Stimulated activated CD8-positive, alpha-beta memory T cell treated with anti-CD3 and anti-CD28 coated beads, Interleukin-7, amount 100 ng/mL, for 48 hours (primary cell): ENCODE data around the gene FPR2.
"Not testable (repeated sequence)": the region's sequence is repeated elsewhere in the genome, so short reads cannot be mapped to it uniquely, and the experiment has no call there.

ENCODE experiments used
- DNase-seq, 2 donors: peaks; one replicate each; pipeline ENCODE4 v3.0.0-alpha.2; 2020; ENCODE audit warnings: low read depth in 1 of 2; ENCODE audit errors: extremely low read depth in 1 of 2

The FPR2 gene, protein sequence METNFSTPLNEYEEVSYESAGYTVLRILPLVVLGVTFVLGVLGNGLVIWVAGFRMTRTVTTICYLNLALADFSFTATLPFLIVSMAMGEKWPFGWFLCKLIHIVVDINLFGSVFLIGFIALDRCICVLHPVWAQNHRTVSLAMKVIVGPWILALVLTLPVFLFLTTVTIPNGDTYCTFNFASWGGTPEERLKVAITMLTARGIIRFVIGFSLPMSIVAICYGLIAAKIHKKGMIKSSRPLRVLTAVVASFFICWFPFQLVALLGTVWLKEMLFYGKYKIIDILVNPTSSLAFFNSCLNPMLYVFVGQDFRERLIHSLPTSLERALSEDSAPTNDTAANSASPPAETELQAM

DNA sequence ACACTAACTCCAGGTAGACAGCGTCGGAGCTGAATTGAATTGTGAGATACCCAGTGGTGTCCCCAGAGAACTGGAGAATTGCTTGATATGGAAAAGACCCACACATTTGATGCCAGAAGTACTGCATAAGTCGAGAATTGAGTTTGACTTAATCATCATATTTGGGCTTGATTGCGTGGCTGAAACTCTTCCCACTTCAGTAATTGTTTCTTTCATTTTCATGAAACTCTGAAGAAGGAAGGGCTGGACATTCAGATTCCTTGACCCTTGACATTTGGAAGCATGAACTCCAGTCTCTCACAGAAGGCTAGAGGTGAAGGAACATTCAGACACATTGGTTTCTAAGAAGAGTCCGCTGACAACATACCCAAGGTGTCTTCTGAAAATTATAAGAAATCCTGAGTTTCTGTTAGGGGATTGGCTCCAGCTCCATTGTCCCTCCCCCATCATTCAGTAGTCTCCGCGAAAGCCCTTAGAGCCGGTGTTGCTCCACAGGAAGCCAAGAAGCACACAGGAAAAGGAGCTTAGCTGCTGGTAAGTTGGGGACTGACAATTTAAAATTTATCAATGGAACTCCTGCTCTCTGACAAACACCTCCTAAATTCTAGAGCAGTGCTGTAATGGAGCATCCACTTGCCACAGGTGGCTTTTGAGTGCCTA, at the start of gene FPR2:
Gene FPR2, plus strand, starts transcription at position 484 of the 660 bp plus-strand sequence. CDS start 7,479 bp downstream, outside the sequence.
- no peak for DNase-seq

DNA sequence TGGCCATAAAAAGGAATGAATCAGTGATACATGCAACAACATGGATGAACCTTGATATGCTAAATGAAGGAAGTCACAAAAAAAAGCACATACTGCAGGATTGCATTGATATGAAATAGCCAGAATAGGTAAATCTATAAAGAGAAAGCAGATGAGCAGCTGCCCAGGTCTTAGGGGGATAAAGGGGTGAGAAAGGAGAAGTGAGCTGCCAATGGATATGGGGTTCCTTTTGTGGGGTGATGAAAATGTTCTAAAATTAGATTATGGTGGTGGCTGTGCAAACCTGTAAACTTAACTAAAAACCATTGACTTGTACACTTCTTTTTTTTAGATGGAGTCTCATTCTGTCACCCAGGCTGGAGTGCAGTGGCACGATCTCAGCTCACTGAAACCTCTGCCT, 49.3 kb upstream of the FPR2 start:
- no peak for DNase-seq

DNA sequence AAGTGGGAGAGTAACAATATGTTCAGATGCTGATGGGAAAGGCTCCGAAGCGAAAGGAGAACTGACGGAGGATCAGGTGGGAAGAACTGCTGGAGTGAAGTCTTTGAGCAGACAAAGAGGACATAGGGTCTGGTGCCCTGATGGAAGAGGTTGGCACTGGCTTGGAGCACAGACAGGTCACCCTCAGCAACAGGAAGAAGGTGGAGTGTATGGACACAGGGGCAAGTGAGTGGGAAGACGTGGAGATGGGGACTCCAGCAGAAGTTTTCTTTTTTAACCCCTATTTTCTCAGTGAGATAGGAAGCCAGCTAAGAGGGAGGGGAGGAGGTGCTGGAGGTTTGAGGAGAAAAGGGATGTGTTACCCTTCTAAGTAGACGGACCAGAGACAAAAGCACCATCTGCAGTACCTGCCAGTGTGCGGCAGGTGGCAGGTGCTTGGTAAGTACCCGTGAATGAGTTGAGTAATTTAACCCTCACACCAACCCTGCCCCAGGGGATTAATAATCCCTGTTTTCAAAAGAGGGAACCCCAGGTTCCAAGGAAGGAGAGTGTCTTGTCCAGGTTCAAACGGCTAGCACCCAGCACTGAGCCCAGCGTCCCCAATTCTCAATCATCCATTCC, 48.4 kb upstream of the FPR2 start:
- DNase-seq = no peak

DNA sequence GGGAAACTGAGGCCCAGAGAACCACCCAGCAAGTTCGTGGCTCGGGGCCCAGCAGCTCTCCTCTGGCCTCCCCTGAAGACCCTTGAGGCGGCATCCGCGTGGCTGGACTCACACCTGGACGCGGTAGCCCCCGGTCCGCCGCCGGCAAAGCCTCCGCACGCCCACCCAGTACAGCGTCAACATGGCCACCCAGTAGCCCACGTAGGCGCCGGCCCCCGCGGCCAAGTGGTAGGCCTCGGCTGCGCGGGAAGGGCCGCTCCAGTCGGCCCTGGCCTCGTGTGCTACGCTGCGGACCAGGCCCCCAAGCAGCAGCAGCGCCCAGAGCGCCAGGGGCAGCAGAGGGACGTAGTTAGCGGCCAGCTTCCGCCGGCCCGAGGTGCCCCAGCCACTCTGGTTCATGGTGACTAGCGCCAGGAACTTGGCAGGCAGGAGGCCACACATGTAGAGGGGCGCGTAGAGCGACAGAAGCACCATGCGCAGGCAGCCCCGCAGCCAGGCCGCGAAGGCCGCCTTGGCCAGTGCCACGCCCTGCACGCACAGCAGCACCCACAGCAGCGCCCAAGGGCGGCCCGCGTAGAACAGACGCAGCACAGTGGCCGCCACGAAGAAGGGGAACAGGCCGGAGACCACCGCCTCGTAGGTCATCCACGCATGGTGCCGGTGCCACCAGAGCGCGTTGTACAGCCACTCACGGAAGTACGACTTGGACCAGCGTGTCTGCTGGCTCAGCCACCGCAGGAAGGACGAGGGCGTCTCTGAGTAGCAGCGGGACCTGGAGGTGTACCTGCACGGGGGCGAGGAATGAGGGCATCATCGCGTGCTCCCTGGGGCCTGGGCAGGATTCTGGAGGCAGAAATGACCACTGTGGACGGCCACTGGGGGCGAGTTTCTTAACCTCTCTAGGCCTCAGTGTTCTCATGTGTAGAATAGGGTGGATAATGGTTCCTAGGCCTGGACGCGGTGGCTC, 47.4 kb upstream of the FPR2 start:
- no peak for DNase-seq

DNA sequence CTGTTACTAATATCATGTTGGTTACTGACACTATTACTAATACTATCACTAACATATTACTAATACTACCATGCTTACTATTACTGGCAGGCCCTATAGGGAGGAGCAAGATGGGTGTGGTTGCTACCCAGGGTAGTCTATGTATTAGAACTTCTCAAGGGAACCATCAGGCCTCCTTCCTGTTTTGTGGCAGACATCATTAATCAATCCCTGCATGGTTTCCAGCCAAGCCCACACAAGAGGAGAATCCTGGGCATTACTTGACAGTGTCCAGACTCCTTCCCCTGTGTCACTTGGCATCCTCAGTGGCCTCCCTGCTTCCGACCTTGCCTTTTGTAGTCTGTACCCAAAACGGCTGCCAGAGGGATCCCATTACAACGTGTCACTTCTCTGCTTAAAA, 46.1 kb upstream of the FPR2 start:
- no peak for DNase-seq

DNA sequence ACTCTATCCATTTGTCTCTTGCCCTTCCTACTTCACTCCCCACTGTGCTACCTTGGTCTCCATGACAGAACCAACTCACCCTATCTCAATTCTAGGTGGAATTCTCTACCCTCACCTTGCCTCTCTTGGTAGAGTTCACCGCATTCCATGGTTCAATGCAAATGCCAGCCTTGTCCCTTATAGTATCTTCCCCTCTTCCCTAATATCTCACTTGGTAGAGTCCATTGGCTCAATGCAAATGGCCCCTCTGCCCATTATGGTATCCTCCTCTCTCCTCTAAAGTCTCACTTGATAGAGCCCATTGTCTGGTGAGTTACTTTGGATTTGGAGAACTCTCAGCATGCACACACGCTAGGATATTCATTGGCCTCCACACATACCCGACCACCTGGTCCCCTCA, 45.1 kb upstream of the FPR2 start:
- no peak for DNase-seq

DNA sequence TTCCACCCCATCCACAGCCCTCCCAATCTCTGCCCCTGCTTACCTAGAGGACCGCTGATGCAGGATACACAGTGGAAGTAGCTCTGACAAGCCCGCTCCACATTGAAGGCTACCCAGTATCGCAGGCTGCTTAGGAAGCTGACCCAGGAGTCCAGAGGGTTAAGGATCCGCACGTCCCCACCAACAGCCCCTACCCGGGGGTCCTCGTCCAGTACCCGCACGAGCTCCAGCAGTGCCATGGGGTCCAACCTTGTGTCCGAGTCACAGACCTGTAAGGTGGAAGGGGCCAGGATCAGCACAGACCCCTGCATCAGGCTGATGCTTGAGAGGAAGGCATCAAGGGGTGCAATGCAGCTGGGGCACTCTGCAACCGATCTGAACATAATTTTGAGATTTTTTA, 44.1 kb upstream of the FPR2 start:
- DNase-seq = no peak

DNA sequence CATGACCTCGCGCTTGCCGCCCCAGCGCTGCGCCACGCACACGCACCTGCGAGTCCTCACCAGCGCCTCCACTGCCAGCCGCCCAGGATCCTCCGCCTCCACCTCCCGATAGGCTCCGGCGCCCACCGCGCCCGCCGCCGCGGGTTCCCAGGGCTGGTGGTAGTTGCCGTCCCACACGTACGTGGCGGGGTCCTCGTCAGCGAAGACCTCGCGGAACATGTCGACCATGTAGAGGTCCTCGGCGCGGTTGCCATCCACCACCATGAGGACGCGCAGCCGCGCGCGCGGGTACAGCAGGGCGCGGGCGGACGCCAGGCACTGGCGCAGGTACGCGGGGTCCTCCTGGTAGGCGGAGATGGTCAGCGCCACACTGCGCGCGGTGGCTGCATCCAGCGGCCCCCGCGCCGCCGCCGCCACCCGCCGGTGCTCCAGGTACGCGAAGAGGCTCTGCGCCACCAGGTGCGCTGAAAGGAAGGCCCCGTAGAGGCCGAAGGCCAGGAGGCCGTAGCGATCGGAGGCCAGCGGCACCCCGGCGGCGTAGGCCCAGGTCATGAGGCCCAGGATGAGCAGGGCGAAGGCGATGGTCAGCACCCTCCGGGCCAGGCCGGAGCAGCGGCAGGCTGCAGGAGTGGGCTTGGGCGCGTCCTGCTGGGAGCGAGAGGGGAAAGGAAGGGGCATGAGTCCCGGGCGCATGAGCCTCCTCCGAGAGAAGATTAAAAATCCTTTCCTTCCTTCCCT, 41.6 kb upstream of the FPR2 start:
- no peak for DNase-seq

DNA sequence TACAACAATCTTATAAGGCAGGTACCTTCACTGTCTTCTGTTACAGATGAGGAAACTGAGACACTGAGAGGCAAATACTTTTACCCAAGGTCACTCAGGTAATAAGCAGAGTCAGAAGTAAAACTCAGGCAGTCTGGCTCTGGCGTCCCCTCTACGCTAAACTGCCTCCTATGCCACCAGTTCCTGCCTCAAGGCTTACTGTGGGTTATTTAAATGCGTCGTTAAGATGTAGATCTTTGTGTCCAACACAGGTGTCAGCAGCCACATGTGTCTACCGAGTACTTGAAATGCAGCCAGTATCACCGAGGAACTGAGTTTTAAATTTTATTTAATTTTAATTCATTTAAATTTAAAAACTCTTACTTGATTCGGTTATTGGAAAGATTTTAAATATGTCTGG, 39.1 kb upstream of the FPR2 start:
- no peak for DNase-seq

DNA sequence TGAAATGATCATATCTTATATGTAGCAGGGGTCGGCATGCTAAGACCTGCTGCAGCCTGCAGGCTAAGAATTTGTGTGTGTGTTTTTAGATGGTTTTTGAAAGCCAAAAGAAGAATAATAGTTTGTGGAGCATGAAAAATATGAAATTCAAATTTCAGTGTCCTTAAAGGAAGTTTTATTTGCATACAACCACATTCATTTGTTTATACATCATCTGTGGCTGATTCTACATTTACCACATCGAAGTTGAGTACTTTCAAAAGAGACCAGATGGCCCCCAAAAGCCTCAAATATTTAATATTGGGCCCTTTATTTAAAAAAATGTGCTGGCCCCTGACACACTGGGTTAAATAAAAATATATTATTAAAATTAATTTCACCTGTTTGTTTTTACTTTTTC, 38.5 kb upstream of the FPR2 start:
- DNase-seq = no peak

DNA sequence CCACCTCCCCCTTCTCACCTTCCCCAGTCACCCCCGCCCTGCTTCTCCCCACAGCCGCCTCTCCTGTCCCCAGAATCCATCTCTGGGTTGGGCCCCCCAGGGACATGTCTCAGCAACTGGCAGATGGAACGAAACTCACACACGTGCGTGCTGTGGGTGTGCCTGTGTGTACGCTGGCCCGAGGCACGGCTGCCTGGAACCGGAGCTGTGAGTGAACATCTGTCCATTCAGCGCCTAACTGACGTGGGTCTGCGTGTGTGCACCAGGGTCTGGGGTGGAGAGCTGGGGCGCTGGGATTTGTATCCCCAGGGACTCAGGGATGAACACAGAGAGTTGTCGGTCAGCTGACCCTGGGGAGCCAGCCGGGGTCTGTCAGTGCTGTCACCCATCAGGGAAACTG, 36.4 kb upstream of the FPR2 start:
- no peak for DNase-seq

DNA sequence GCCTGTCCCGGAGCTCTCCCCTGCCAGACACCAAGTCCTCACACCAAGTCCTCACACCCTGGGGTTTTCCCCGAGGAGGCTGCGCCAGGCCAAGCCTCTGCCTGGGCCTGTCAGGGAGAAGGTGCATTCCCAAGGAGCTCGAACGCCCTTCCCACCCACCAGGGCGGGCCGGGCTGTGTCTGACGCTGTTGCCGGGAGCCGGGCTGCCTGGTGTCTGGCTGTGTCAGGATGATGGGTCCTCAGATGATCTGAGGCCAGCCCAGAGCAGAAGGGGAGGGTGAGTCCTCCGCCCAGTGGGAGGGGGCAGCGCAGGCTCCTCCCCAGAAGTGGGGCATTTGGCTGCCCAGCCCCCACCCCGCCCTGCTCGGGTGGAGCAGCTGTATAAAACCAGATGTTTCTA, 34.9 kb upstream of the FPR2 start:
- DNase-seq = no peak

DNA sequence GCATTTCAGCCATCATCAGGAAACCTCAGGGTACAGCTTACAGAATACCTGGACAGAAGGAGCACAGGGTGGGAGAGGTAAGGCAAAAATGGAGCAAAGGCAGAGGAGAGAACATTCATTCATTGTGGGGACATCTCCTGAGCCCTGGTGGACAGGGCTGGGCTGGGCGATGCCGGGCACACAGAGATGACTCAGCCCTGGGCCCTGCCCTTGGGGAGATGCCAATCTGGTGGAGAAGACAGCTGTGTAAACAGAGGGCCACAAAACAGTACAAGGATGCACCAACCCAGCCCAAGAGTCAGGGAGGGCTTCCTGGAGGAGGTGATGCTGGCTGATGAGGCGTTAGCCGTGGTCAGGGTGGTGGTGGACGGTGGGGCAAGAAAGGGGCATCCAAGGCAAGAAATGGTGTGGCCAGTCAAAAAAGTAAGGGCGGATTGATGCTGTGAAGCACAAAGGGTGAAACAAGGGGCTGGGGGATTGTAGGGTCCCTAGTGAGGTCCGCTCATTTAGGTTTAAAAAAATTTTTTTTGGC, 33.6 kb upstream of the FPR2 start:
- no peak for DNase-seq

DNA sequence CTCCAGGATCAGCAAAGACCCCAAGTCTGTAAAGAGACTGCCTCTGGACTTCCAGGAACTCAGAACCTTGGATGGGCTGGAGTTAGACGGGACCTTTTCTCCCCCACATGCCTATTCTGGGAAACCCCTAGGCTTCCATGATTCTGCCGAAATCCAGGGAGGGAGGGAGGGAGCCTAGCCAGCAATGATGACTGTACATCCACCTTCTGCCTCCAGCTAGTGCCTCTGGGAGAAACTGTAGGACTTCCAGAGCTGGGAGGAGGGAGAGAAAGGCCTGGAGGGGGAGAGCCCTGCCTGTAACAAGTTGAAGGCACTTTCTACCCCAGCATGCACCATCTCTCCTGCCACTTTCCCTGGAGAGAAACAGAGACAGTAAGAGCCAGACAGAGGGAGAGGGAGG, 31.2 kb upstream of the FPR2 start:
- no peak for DNase-seq

DNA sequence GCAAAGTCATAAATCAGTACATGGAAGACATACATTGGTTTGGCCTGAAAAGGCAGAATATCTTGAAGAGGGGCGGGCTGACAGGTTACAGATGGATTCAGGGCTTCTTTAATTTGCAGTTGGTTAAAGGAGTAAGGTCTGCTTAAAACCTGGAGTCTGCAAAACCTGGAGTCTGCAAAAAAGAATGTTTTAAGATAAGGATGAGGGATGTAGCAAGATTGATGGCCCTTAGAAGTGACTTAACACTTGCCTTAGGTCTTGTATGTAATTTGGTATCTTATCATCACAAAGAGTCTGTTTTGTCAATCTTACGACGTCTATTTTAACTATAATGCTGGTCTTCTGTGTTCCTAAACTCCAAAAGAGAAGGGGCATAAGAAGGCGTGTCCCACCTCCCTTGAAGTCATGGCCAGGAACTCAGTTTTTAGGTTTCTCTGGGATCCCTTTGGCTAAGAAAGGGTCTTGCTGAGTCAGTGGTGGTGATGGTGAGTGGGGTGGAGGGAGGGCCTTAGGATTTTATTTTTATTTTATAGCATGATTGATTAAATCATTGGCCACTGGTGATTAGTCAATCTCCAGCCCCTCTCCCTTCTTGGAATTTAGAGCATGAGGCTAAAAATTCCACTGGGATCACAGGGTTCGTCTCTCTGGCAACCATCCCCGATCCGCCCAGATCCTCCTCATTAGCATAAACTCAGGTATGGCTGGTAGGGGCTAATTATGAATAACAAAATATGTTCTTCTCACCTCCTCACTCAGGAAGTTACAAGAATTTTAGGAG, 27.0 kb upstream of the FPR2 start:
- no peak for DNase-seq

DNA sequence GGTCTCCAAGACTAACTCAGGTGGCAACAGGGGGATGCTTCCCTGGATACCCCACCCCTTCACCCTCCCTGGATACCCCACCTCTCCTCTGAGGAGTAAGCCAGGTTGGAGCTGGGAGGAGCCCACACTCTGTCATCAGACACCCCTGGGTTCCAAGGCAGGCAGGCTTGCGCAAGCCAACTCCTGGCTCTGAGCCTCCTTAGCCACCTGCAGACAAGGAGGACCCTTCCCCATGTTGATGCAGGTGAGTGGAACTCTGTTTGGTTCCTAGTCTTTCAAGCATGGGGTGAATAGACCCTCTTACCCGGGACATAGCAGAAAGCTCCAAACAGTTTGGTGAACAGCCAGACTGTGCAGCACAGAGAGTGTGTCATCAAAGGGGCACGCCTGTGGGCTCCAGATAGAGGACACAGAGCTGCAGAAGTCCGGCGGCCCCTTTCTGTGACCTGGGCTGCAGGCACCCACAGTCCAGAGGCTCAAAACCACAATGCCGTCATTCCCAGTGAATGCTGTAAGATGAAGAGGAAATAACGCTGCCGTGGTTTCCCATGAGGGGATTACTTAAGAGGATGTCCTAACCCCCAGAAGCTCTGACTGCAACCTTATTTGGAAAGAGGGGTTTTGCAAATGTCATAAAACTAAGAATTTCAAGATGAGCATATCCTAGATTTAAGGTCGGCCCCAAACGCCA, 25.1 kb upstream of the FPR2 start:
- DNase-seq = no peak

DNA sequence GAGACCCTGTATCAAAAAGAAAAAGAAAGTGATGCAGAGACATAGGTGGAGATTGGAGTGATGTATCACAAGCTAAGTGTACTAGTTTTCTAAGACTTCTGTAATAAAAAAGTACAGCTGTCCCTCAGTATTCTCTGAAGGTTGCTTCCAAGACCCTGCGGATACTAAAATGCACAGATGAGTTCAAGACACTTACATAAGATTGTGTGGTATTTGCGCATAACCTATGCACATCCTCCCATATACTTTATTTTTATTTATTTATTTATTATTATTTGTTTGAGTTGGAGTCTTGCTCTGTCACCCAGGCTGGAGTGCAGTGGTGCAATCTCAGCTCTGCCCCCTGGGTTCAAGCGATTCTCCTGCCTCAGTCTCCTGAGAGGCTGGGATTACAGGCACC, 23.6 kb upstream of the FPR2 start:
- DNase-seq = no peak

DNA sequence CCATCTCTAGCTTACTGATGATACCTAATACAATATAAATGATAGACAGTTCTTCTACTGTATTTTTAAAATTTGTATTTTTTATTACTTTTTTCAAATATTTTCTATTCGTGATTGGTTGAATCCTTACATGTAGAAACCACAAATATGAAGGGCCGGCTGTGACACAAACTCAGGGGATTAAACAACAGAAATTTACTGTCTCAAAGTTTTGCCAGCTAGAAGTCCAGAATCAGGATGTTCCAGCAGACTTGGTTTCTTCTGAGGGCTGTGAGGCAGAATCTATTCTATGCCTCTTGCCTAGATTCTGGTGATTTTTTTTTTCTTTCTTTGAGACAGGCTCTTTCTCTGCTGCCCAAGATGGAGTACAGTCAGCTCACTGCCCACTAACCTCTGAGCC, 23.1 kb upstream of the FPR2 start:
- DNase-seq = no peak

DNA sequence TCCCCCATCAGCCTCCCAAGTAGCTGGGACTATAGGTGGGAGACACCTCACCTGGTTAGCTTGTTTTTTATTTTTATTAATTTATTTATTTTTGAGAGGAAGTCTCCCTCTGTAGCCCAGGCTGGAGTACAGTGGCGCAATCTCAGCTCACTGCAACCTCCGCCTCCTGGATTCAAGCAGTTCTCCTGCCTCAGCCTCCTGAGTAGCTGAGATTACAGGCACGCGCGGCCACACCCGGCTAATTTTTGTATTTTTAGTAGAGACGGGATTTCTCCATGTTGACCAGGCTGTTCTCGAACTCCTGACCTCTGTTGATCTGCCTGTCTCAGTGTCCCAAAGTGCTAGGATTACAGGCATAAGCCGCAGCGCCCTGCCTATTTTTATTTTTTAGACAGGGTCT, 22.5 kb upstream of the FPR2 start:
- not testable (repeated sequence) for DNase-seq
